Smooth muscle cell (in vitro differentiated cells): ENCODE data around the gene ITSN1. TPM values are rescaled to one million over a fixed set of nuclear protein-coding genes. Genes with fewer than 3 reads are reported as not detected.

ENCODE experiments used
- DNase-seq: peaks from one replicate; lab custom pipeline; 2025; ENCODE audit not compliant: unreplicated experiment; lab: John Stamatoyannopoulos, UW
- H2AFZ ChIP-seq: fragments of 200-600 bp; sonication (generic); 2 replicates; pipeline ENCODE4 v1.6.0; 2016; ENCODE audit warnings: antibody characterized with exemption, low read depth, mild to moderate bottlenecking
- H3F3A ChIP-seq: fragments of 200-600 bp; sonication (generic); 2 replicates; pipeline ENCODE4 v1.6.0; 2017; ENCODE audit warnings: antibody characterized with exemption, low read depth
- H3K27ac ChIP-seq: fragments of 200-600 bp; sonication (generic); 2 replicates; pipeline ENCODE4 v1.5.1; 2016; ENCODE audit warnings: low read depth, mild to moderate bottlenecking
- H3K27me3 ChIP-seq: fragments of 200-600 bp; sonication (generic); 2 replicates; pipeline ENCODE4 v1.6.1; 2016; ENCODE audit warnings: low read depth, mild to moderate bottlenecking
- H3K36me3 ChIP-seq: fragments of 200-600 bp; sonication (generic); 2 replicates; pipeline ENCODE4 v1.5.1; 2016; ENCODE audit warnings: low read depth
- H3K4me1 ChIP-seq: fragments of 200-600 bp; sonication (generic); 2 replicates; pipeline ENCODE4 v1.5.1; 2016; ENCODE audit warnings: low read depth
- H3K4me2 ChIP-seq: fragments of 200-600 bp; sonication (generic); 2 replicates; pipeline ENCODE4 v1.6.0; 2016; ENCODE audit warnings: mild to moderate bottlenecking
- H3K4me3 ChIP-seq: fragments of 200-600 bp; sonication (generic); 2 replicates; pipeline ENCODE4 v1.5.1; 2016; ENCODE audit warnings: mild to moderate bottlenecking
- H3K79me2 ChIP-seq: fragments of 200-600 bp; sonication (generic); 2 replicates; pipeline ENCODE4 v1.6.0; 2016; ENCODE audit warnings: low read depth, mild to moderate bottlenecking
- H3K9ac ChIP-seq: fragments of 200-600 bp; sonication (generic); 2 replicates; pipeline ENCODE4 v1.6.0; 2016; ENCODE audit warnings: low read depth
- H3K9me3 ChIP-seq: fragments of 200-600 bp; sonication (generic); replicated peaks from 2 replicates; pipeline ENCODE4 v1.5.1; 2016; ENCODE audit warnings: low read depth
- H4K20me1 ChIP-seq: fragments of 200-600 bp; sonication (generic); 2 replicates; pipeline ENCODE4 v1.6.0; 2016; ENCODE audit warnings: low read depth
- CTCF ChIP-seq: fragments of 200-600 bp; sonication (generic); IDR thresholded peaks from 2 replicates; pipeline ENCODE4 v1.5.1; 2017; ENCODE audit warnings: borderline replicate concordance, mild to moderate bottlenecking, antibody characterized with exemption; ENCODE audit not compliant: insufficient read depth, poor library complexity, severe bottlenecking
- WGBS: methylation state at CpG from one replicate; pipeline ENCODE4 v1.1.7; 2016; ENCODE audit warnings: low lambda C conversion rate; 5-methylcytosine and 5-hydroxymethylcytosine counted together
- polyA plus RNA-seq: library from polyadenylated mRNA; unstranded; fragments of >200 nt; fragmentation: Nextera tagmentation; extraction: Ambion mirVana; gene quantifications from 2 replicates; pipeline ENCODE4 v1.2.1, GENCODE V29; 2016
- total RNA-seq: library from RNA; depleted of rRNA; stranded (reverse); fragments of >200 nt; gene quantifications from 2 replicates; pipeline ENCODE4 v1.2.3, GENCODE V29; 2014

Gene ITSN1
- total and polyA plus RNA-seq, 2 experiments from 2014 or later: 36.4 to 76.5 TPM

- no peaks in the 10 kb centered on the region for H3K4me1 ChIP-seq
- no peaks in the 10 kb centered on the region for H4K20me1 ChIP-seq
- H3F3A ChIP-seq: no peaks in the 10 kb centered on the region
- no peak overlapping the region for H2AFZ ChIP-seq
- H3K36me3 ChIP-seq: no peaks in the 10 kb centered on the region
- no peak overlapping the region for H3K9ac ChIP-seq
- H3K79me2 ChIP-seq: no peaks in the 10 kb centered on the region
- no peak overlapping the region for H3K4me3 ChIP-seq
- 93% methylated on average over 9 of the region's 9 CpGs for WGBS
- no peak overlapping the region for H3K27ac ChIP-seq
- H3K27me3 ChIP-seq: no peaks in the 10 kb centered on the region
- no peaks in the 10 kb centered on the region for H3K9me3 ChIP-seq
- DNase-seq: no peak
- H3K4me2 ChIP-seq: no peak overlapping the region
- TF ChIP-seq CTCF: no peak
Measured at GRCh38 chr21:33881689-33882440, 239.6 kb downstream of the ITSN1 start.

GRCh38 chr21:33883118-33883517 lies 240.8 kb downstream of the ITSN1 start:
- Histone ChIP-seq H3K4me2 (no peak overlapping the region), H3K79me2 (no peaks in the 10 kb centered on the region), H3K9me3 (no peaks in the 10 kb centered on the region), H3K4me1 (no peaks in the 10 kb centered on the region), H3K27me3 (no peaks in the 10 kb centered on the region), H3K4me3 (no peak overlapping the region), H3F3A (no peaks in the 10 kb centered on the region), H3K36me3 (no peaks in the 10 kb centered on the region), H2AFZ (no peak overlapping the region), H3K27ac (no peak overlapping the region), H4K20me1 (no peaks in the 10 kb centered on the region), H3K9ac (no peak overlapping the region)
- no peak for TF ChIP-seq CTCF
- WGBS: 96% methylated on average over 12 of the region's 12 CpGs
- no peak for DNase-seq

- Histone ChIP-seq H3K4me1 (no peaks in the 10 kb centered on the region), H3K4me2 (no peak overlapping the region), H3K36me3 (no peaks in the 10 kb centered on the region), H3K79me2 (no peaks in the 10 kb centered on the region), H3K4me3 (no peak overlapping the region), H3K9ac (no peak overlapping the region), H3K27me3 (no peaks in the 10 kb centered on the region), H4K20me1 (no peaks in the 10 kb centered on the region), H3K27ac (no peak overlapping the region), H2AFZ (no peak overlapping the region), H3K9me3 (no peaks in the 10 kb centered on the region), H3F3A (no peaks in the 10 kb centered on the region)
- 76% methylated on average over 20 of the region's 20 CpGs for WGBS
- no peak for DNase-seq
- TF ChIP-seq CTCF: no peak
Measured at GRCh38 chr21:33884376-33885171, 242.3 kb downstream of the ITSN1 start.
